HG03558 (cell line): ENCODE data around the gene DIS3L2.
"Not testable (repeated sequence)": the region's sequence is repeated elsewhere in the genome, so short reads cannot be mapped to it uniquely, and the experiment has no call there.

Experiments
- ATAC-seq: cut with Tn5 transposase; IDR thresholded peaks from one replicate; pipeline ENCODE4 v1.9.1; 2021; ENCODE audit warnings: moderate number of reproducible peaks; ENCODE audit not compliant: unreplicated experiment; ENCODE audit errors: extremely low read depth

Gene DIS3L2

DNA sequence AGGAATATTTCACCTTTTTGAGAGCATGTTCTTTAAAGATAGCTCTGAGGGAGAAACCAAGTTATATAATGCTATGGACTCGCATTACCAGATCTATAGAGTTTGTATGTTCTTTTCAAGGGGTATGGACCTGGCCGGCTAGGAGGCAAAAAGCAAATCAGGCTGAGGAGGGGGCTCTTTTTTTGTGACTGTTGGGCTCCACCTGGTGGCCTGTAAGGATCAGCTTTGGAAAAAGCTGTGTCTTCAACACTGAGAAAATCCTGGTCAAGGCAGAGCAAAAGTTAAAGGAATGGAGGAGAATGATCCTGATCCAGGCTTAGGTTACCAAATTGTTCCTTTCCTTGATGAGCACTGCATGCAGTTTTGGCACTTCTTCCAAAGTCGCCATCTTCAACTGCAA lies 180.5 kb downstream of the DIS3L2 start:
- ATAC-seq = no peak

DNA sequence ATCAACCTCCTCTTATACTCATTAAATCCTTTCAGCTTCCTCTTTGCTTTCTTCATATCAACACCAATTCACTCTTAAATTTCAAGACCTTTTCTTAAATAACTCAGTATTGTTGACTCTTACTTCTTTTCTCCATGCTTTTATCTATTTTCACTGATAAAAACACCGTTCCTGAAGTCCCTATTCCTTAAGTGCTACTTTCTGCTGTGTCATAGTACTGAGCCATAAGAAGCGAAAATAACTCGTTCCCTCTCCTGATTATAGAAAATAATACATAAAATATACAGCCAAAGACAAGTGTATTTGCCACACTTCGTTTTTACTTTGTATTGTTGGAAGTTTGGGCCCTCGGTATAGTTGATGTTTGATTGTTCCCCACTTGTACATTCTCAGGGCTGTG lies 181.0 kb downstream of the DIS3L2 start:
- no peak for ATAC-seq

DNA sequence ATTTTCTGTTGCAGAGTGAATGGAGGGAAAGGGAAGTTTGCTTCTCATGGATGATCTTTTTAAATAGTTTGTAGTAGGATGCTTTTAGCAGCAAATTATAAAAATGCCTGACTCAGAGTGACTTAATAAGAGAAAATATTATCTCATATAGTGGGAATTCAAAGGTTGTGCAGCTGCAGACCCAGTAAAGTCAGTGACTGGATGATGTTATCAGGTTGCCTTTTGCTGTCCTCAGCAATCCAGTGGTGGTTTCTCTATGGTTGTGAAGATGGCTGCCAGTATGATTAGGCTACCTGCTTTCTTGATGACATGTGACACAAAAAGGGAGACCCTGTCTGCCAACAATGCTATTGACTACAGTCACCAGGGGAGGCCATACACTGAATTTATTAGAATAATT lies 184.8 kb downstream of the DIS3L2 start:
- ATAC-seq = no peak

DNA sequence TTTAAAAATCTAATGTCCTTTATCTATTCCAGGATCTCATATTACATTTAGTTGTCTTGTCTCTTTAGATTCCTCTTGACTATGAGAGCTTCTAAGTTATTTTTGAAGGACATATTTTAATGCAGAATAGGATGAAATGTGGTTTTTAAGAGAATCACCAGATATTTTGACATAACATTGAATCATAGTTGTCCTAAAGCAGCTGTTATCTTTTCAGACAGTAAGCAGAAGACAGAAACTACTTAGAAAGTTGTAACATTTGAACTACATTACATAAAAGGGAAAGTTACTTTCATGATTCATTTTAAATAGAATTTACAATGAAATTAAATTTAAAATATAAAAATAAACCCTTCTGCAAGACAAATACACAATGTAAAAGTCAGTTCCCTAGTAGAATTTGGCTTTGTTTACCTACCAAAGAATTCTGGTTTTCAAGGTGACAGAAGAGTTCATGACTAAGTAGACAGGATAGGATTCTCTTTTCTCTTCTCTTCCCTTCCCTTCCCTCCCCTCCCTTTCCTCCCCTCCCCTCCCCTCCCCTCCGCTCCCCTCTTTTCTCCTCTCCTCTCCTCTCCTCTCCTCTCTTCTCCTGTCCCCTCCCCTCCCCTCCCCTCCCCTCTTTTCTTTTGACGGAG lies 186.0 kb downstream of the DIS3L2 start:
- no peak for ATAC-seq

DNA sequence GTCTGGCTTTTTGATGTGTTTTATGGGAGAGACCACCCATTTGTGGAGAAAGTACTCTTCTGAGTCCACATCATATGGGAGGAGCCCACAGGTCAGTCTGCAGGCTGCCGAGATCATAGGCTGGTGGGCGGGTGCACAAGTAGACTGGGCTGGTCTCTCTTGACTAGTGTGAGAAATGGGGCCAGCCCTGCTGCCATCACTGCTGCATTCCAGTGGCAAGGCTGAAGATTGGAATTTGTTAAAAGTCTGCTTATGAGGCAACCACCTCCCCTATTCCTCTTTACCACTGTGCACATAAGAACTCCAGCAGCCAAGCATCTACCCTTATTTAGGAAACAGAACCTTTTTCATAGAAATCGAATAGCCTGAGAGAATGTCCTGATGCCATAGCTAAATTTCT lies 200.7 kb downstream of the DIS3L2 start:
- no peak for ATAC-seq

DNA sequence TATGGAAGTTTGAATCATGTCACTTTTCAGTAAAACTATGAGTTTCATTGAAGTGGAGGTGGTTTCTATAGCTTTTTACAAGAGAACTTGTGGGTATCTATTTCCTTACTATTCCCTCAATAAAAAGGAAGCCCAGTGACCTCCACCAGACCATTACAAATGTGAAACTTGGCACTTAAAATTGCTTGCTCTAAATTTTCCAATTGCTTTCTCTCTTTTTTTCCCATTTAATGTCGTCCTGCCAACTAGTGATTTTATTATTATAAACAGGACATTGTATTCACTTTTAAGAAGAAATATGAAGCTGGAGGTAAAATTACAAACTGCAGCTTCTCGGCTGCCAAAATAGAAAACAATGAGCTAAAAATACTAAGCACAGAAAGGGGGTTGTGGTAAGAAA lies 208.9 kb downstream of the DIS3L2 start:
- no peak for ATAC-seq

DNA sequence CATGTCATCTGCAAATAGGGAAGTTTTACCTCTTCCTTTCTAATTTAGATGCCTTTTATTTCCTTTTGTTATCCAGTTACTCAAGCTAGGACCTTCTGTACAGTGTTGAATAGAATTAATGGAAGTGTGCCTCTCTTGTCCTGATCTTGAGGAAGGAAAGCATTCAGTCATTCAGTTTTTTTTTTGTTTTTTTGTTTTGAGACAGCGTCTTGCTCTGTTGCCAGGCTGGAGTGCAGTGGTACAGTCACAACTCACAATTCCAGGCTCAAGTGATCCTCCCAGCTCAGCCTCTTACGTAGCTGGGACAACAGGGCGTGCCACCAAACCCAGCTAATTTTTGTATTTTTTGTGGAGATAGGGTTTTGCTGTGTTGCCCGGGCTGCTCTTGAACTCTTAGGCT lies 213.1 kb downstream of the DIS3L2 start:
- ATAC-seq = no peak

DNA sequence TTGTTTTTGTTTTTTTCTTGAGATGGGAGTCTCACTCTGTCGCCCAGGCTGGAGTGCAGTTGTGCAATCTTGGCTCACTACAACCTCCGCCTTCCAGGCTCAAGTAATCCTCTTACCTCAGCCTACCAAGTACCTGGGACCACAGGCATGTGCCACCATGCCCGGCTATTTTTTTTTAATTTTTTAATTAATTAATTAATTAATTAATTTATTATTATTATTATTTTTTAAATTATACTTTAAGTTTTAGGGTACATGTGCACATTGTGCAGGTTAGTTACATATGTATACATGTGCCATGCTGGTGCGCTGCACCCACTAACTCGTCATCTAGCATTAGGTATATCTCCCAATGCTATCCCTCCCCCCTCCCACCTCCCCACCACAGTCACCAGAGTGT lies 215.1 kb downstream of the DIS3L2 start:
- not testable (repeated sequence) for ATAC-seq

DNA sequence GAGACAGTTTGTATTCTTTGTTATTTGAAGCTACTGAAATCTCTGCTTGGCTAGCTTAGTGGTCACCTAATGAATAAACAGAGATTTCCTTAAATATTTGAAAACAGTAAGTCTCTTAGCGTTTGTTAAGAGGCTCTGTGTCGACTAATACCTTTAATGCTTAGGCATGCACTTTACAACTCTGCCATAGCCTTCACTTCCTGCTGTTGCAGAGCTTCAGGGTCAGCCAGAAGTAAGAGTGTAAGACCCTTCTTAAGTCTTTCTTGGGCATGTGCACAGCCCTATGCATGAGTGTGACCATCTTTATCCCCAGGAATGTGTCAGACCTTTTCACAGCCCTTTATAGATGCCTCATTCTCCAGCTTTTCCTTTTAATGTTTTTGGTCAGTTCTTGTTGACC lies 221.8 kb downstream of the DIS3L2 start:
- ATAC-seq = no peak

DNA sequence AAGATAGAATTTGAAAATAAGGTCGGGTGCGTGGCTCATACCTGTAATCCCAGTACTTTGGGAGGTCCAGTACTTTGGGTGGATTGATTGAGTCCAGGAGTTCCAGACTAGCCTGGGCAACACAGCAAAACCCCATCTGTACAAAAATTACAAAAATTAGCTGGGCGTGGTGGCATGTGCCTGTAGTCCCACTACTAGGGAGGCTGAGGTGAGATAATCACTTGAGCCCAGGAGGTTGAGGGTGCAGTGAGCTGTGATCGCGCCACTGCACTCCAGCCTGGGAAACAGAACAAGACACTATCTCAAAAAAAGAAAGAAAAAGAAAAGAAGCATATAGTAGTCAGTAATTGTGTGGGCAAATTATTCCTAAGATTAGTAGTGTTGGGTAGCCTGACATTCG lies 222.8 kb downstream of the DIS3L2 start:
- no peak for ATAC-seq

DNA sequence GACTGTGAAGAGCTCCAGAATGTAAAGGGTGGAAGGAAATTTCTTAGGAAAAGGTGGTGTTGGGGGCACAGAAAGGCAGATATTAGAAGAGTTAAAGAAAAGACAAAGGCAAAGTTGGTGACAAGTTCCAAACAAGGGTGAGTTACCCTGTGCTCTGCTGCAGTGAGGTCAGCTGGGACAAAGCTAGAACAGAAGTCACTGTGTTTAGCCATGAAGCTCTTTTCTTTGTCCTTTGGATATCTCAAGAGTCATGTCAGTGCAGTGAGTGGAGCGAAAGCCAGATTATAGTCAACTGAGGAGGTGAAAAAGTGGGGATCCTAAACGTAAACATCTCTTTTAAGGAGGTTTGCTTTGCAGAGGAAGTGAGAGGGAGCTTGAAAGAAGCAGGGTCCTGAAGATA lies 229.3 kb downstream of the DIS3L2 start:
- no peak for ATAC-seq

DNA sequence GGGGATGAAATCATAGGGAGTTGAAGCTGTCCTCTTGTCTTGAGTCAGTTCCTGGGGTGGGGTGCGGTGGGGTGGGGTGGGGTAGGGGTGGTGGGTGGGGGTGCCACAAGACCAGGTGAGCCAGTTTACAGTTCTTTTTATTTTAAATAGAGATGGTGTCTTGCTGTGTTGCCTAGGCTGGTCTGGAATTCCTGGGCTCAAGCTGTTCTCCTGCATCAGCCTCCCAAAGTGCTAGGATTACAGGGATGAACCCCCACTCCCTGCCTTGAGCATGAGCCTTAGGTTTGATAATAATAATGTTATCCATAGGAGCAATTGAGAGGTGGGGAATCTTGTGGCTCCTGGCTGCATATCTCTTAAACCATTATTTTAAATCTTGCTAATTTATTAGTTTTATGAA lies 234.0 kb downstream of the DIS3L2 start:
- ATAC-seq = no peak

DNA sequence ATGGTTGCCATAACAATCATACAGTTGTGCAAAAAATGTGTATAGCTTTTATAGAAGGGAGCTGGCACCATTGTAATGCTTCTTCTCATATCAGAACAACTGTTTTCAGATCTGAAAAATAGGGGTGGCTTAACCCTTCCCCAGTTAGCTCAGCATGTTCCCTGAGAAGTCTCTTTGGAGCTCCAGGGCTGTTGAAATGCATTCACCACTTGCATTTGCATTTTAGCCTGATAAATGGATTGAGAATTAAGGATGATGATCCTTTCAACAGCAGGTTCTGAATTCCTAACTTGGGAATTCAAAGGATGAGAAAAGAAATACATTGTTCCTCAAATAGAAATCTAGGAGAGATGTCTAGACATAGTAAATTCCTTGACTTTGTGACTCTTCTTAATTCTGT lies 235.3 kb downstream of the DIS3L2 start:
- no peak for ATAC-seq

DNA sequence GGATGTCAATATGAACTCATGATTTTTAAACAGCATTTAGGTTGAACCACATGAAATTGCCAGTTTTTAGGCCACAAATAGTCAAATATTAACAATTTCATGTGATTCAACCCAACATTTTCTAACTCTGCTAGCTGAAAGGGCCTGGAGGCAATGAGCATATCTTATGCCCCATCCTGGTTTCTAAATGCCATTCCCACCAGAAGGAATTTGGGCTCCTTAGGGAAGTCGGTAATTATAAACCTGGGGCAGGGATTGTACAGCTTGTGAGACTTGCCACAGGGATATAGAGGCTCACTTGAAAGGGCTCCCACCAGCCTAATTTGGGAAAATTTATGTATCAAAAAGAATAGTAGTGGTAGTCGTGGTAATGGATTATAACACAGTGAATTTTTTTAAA lies 238.7 kb downstream of the DIS3L2 start:
- ATAC-seq = no peak

DNA sequence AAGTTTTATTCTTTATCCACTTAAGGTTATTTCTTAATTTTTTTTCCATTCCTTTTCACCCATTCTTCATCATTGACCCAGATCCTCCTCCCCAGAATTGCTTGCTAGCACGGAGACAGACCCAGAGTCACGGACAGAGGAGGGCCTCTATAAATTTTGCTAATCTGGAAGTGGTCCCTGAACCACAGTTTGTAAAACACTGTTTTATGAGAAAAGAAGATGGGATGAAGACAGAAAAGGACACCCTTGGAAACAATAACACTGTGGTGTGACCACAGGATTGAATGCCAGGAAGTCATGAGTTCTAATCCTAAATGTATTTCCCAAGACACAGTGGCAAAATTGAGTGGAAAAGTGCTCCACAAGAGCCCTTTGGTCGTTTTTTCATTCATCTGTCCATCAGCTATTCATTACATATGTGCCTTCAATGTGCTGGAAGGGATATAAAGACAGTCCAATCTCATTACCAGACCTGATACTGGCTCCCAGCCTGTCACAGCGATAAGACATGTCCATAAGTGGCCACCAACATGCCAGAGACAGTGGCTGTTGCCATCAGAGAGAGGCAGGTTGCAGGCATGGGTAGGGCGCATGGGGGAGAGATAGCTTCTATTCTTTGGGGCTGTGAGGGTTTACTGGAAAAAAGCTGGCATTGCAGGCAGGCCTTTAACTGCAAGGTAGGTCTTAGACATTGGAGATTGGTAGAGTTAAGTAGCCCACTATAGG lies 241.8 kb downstream of the DIS3L2 start:
- ATAC-seq = no peak

DNA sequence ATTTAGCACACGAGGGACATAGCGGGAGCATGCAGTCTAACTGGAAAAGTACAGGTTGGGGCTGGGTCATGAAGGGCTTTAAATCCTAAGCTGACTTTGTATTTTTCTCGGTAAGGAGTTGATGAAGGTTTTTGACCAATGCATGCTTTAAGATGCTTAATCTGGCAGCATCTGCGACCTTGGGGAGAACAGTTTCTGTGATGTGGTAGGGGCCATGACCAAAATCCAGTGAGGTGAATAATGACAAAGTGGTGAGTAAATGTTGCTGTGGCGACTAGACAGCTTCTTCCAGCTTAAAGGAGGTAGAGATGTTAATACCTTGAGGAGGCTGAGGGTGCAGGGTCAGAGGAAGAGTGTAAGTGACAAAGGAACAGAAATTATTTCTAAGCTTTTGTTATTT lies 242.4 kb downstream of the DIS3L2 start:
- no peak for ATAC-seq

DNA sequence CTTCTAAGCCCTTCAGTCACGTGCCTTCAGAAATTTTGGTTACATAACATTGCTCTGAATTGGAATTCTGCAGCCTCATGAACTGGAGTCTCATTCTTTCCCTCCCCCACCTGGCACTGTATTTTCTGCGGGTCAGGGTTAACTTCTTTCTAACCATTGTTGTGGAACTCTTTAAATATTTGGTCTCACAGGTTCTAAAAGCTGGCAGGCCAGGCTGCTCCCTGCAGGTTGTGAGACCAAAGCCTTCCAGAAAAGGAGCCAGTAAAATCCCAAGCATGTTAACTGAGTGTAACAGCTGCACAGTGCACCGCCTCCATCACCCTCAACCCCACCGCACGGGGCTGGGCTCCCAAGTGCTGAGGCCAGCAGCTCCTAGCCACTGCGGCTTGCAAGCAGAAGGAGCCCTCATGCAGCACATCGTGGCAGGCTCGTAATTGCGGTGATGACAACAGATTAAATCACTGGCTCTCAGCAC lies 243.0 kb downstream of the DIS3L2 start:
- no peak for ATAC-seq

DNA sequence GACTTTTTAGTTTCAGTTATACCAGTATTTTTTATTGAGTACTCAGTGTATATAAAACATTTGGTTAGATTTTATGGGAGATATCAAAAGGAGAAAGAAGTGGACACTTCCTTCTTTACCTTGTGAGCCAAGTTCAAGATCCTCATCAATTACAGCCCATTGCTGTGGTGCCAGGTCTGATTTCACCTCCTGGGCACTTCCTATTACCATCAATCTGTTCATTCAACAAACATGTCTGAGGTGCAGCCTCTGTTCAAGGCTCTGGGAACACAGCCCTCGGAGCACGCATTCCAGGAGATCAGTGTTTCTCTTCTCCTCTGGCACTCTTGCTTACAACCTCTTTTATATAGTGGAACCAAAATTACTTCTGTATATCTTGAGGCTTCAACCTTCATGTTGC lies 245.7 kb downstream of the DIS3L2 start:
- ATAC-seq = no peak

DNA sequence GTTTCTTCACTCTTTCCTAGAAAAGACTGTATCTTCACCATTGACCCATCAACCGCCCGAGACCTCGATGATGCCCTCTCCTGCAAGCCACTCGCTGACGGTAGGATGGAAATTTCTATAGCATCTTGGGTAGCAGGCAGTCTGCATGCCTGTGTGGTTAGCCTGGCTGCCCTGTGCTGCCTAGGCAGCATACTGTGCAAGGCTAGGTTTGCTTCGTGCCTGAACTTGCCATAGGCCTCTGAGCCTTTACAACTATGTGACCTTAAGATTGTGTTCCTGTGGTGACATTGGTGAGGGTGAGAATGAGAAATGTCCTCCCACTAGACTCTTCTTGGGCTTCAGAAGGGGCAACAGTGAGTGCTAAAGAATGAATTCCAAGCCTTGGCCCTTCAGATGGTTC lies 248.8 kb downstream of the DIS3L2 start:
- no peak for ATAC-seq

DNA sequence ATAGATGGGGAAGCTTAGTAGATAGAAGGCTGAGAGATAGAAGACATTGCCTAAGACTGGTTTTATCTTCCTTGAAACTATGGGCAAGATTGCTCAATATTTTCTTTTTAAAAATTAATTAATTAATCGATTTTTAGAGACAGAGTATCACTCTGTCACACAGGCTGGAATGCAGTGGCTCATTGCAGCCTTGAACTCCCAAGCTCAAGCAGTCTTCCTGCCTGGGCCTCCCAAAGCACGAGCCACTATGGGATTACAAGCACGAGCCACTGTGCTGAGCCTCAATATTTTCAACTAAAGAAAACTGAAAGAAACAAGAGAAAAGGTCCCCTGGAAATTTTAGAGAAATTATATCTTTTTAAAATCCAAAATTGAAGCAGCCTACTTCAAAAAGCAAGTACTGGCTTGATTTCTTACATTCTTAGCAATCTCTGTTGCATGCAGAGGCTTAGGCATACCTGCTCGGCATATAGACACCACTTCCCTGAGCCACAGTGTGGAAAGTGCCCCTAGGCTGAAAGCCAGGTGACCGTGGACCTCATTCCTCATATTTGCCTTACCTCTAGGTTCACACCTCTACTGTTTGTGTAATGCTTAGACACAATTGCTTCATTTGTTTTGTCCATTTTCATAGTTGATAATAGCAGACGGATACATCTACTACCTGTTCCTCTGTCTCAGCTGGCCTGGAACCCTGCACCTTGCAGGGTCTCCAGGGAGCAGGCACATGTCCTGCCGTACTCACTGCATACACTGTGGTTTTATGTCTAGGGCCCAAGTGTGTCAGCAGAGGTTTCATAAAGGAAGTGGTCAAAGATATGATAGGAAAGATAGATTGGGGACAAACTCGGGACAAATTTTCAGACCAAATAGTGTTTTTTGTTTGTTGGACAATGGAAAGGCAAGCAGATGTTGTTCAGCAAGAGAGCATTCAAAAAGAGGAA lies 250.5 kb downstream of the DIS3L2 start:
- ATAC-seq = no peak

DNA sequence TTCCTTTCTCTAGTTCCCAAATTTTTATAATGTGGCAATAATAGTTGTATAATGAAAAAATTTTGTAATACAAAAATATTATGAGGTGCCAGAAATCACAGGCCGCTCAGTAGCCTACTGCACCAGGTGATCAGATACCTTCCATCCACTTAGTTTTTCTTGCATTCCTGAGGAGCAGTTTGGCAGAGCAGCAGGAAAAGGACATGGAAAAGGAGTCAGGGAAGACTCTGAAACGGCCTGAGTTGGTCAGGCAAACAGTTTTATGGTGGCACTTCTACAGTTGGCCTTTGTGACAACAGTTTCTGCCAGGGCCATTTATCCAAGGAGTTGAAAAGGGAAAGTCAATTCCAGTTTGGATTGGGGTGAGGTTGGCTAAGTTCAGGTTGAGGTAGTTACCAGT lies 251.7 kb downstream of the DIS3L2 start:
- no peak for ATAC-seq
